Nephron (organoid): ENCODE results near the gene OLIG2.

Source experiments
- H3K27ac Mint-ChIP-seq, 3 experiments: 2 replicates each; pipeline ENCODE4 v1.8.0; 2020; ENCODE audit warnings: mixed read lengths in 3 of 3, mild to moderate bottlenecking in 2 of 3, moderate library complexity in 1 of 3
- H3K27me3 Mint-ChIP-seq: 2 replicates; pipeline ENCODE4 v1.8.0; 2021; ENCODE audit warnings: low read depth, mild to moderate bottlenecking, moderate library complexity, mixed read lengths
- H3K36me3 Mint-ChIP-seq: 2 replicates; pipeline ENCODE4 v1.8.0; 2020; ENCODE audit warnings: low read depth, mixed read lengths
- H3K4me1 Mint-ChIP-seq: 2 replicates; pipeline ENCODE4 v1.8.0; 2020; ENCODE audit warnings: mixed read lengths
- H3K4me3 Mint-ChIP-seq, 3 experiments: 2 replicates each; pipeline ENCODE4 v1.8.0; 2020; ENCODE audit warnings: mild to moderate bottlenecking in 3 of 3, mixed read lengths in 3 of 3, moderate library complexity in 2 of 3
- H3K9me3 Mint-ChIP-seq: 2 replicates; pipeline ENCODE4 v1.8.0; 2020; ENCODE audit warnings: mixed read lengths
- CTCF ChIP-seq, 3 experiments: fragments of 200-600 bp; sonication (generic); IDR thresholded peaks; one replicate each; pipeline ENCODE4 v1.5.0; 2021; ENCODE audit warnings: antibody characterized with exemption in 3 of 3; ENCODE audit not compliant: unreplicated experiment in 3 of 3

Gene OLIG2

GRCh38 chr21:33064623-33065390, 39.1 kb downstream of the OLIG2 start:
- peaks cover 18% of the 10 kb centered on the region for H3K9me3 Mint-ChIP-seq
- peaks cover 100% of the 10 kb centered on the region for H3K27me3 Mint-ChIP-seq
- H3K4me3 Mint-ChIP-seq: no peak overlapping the region
- H3K36me3 Mint-ChIP-seq: peaks cover 4% of the 10 kb centered on the region
- no peak for TF ChIP-seq CTCF (IDR thresholded peaks at IDR 0.05; ENCODE audit: unreplicated experiment in 3 of 3)
- peaks cover 14% of the 10 kb centered on the region for H3K4me1 Mint-ChIP-seq
- no peak overlapping the region for H3K27ac Mint-ChIP-seq

GRCh38 chr21:33067043-33067442, 41.3 kb downstream of the OLIG2 start:
- no peak for TF ChIP-seq CTCF (IDR thresholded peaks at IDR 0.05; ENCODE audit: unreplicated experiment in 3 of 3)
- Mint-ChIP-seq H3K27me3 (peaks cover 97% of the 10 kb centered on the region), H3K36me3 (peaks cover 4% of the 10 kb centered on the region), H3K4me3 (no peak overlapping the region), H3K27ac (no peak overlapping the region), H3K4me1 (peaks cover 23% of the 10 kb centered on the region), H3K9me3 (peaks cover 16% of the 10 kb centered on the region)

- no peak overlapping the region for H3K4me3 Mint-ChIP-seq
- H3K4me1 Mint-ChIP-seq: peaks cover 26% of the 10 kb centered on the region
- no peak for TF ChIP-seq CTCF (IDR thresholded peaks at IDR 0.05; ENCODE audit: unreplicated experiment in 3 of 3)
- peaks cover 4% of the 10 kb centered on the region for H3K36me3 Mint-ChIP-seq
- peaks cover 97% of the 10 kb centered on the region for H3K27me3 Mint-ChIP-seq
- no peak overlapping the region for H3K27ac Mint-ChIP-seq
- peaks cover 15% of the 10 kb centered on the region for H3K9me3 Mint-ChIP-seq
Observed at GRCh38 chr21:33067457-33067856, 41.7 kb downstream of the OLIG2 start.

GRCh38 chr21:33069243-33069642, 43.5 kb downstream of the OLIG2 start:
- Mint-ChIP-seq H3K27ac (no peak overlapping the region), H3K36me3 (peaks cover 4% of the 10 kb centered on the region), H3K9me3 (peaks cover 18% of the 10 kb centered on the region), H3K4me1 (peaks cover 26% of the 10 kb centered on the region), H3K4me3 (peak overlapping the region; percentile 48 to 60 (median 60)), H3K27me3 (peaks cover 97% of the 10 kb centered on the region)
- no peak for TF ChIP-seq CTCF (IDR thresholded peaks at IDR 0.05; ENCODE audit: unreplicated experiment in 3 of 3)

GRCh38 chr21:33069645-33069993, 43.9 kb downstream of the OLIG2 start:
- H3K36me3 Mint-ChIP-seq: peaks cover 4% of the 10 kb centered on the region
- no peak for TF ChIP-seq CTCF (IDR thresholded peaks at IDR 0.05; ENCODE audit: unreplicated experiment in 3 of 3)
- H3K27ac Mint-ChIP-seq: no peak overlapping the region
- peaks cover 97% of the 10 kb centered on the region for H3K27me3 Mint-ChIP-seq
- H3K4me1 Mint-ChIP-seq: peaks cover 24% of the 10 kb centered on the region
- peak overlapping the region; percentile 48 to 60 (median 60) for H3K4me3 Mint-ChIP-seq
- H3K9me3 Mint-ChIP-seq: peaks cover 18% of the 10 kb centered on the region
